GM04504 (cell line): ENCODE measurements around the gene PPID.
"Not testable (repeated sequence)": the region's sequence is repeated elsewhere in the genome, so short reads cannot be mapped to it uniquely, and the experiment has no call there.

Experiments
- DNase-seq: peaks from one replicate; pipeline ENCODE4 v3.0.0-alpha.2; 2012; ENCODE audit warnings: low read depth

PPID gene

DNA sequence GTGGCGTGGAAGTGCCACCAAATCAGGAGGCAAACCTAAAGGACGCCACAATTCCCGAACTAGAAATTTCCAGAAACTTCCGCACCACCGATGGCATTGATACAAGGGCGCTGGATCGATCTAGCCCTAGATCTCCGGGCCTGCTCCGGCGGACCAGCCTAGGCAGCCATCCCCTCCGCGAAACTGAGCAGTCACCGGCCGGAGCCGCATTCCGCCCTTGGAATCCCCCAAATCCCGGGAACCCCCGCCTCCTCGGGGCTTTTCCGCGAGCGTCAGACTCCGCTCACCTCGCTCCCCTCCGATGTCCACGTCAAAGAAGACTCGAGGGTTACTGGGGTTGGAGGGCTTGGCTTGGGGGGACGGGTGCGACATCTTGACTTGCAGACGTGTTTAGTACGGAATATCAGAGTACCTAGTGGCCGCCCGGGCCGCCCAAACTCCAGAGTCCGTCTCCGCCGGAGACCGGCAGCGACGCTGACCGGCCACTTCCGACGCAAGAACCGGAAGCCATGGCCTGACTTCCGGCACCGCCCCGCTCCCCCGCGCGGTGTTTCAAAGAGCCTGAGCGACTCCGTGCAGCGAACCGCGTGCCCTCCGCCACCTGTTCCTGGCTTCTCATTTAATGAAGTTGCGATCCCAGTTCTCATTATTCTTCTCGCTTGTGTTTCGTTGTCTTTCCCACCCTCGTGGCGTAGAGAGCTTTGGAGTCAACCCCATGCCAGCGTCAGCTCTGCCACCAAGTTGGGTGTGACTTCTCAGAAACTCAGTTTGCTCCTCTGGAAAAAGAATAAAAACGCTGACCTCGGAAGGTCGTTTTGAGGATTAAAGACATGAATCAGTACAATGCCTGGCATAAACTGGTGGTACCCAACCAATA, at the start of gene PPID:
TSS of gene PPID (minus strand) at position 480 of the 877 bp plus-strand sequence. CDS start at position 372, 108 bp downstream.
- no peak for DNase-seq

DNA sequence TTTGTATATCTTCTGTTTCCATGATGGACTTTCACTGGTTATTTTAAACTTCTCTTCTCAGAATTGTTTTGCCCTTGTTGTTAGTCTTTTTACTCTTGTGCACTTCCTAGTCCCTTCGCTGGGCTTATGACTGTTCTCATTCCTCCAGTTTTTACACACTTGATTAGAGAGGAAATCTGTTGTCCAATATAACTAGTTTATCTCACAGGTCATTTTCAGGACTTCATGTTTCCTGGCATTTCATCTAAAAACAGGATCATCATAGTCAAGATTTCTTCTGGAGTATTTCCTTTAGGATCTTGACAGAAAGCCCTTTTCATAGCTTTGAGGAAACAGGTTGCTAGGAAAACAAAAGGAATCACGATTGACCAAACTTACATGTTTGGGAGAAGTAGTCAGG, 48.6 kb upstream of the PPID start:
- DNase-seq = no peak

DNA sequence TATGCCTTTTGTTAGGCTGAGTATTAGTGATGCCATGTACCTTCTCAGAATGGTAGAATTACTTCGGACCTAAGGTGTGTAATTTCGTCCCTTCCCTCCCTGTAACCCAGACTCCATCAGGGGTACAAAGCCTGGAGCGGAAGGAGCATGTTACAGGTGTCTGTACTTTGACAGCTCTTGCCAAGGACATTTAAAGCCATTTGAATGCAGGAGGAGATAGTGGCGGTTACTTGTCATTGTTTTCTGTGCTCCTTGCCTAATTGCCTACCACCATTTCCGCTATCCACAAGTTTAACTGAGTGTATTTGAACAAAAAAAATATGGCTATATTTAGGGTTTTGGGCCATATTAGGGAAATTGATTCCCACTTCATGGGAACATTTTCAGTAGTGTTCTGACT, 47.5 kb upstream of the PPID start:
- no peak for DNase-seq

DNA sequence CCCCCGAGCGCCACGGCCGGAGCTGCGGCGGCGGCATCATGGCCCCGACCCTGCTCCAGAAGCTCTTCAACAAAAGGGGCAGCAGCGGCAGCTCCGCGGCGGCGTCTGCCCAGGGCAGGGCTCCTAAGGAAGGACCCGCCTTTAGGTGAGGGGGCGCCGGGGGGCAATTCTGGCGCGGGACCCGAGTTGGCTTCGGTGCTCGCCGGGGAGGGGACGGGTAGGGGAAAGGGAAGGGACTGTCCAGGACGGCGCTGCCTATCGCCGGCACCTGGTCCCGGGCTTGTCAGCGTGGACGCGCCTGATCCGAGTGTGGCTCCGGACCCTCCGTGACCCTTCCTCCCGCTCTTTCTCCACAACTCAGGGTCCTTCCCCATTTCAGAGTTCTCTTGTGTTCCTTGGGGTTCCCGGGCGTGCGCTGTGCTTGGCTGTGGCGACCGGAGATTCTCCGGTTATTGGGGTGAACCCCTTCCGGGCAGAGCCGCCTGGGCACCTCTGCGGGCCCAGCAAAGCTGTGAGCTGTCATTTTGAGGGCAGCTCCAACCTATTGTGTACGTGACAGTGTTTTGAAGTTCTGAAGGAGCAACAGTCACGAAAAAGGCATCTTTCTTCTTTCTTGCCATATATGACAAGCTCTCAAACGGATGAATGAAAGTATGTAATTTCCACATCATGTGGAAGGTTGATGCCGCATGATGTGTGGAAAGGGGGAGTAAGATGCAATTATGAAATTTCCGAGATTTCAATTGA, 46.2 kb upstream of the PPID start:
- no peak for DNase-seq

DNA sequence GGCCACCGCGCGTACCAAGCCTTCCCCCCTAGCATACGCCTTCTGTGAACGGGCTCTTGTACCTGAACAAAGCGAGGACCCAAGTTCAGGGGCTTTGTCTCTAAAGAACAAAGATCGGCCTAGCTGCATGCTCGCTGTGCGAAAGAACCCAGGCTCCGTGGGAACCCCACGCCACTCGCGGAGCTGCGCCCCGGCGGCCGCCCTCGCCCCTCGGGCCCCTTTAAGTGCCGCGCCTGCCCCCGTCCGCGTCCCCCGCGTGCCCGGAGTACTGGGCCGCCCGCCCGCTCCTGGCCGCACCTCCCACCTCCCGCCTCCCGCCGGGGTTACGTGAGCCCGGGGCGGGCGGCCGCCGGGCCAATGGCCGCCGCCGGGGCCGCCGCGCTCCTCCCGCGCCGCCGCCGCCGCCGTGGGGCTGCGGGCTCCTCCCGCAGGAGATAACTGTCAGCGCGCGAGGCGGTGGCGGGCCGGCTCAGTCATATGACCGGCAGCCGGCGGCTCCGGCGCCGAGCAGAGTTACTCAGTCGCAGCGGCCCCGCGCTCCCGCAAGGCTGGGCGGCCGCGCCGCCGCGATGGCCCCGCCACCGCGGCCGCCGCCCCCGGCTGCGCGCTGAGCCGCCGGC, 45.5 kb upstream of the PPID start, which contains the start of gene FNIP2:
TSS of gene FNIP2 (plus strand) at position 472 of the 620 bp plus-strand sequence. CDS start 187 bp downstream, outside the sequence.
- peak; percentile 44 for DNase-seq

DNA sequence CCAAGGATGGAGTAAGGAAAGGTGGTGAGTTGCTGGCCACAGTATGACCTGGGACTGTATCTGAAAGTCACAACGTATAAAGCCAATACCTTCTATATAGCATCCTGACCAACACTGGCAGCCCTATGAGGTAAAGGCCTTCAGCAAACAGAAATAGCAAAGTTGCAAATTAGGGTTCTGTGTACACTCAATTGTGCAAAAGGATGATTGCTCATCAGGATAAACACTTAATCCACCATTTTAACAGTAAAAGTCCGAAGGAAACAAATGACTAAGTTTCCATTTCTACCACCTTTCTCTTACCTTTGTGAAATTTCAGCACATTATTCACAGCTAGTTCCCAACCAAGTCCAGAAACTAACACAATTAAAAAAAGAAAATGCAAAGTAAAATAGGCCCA, 44.3 kb upstream of the PPID start:
- no peak for DNase-seq

DNA sequence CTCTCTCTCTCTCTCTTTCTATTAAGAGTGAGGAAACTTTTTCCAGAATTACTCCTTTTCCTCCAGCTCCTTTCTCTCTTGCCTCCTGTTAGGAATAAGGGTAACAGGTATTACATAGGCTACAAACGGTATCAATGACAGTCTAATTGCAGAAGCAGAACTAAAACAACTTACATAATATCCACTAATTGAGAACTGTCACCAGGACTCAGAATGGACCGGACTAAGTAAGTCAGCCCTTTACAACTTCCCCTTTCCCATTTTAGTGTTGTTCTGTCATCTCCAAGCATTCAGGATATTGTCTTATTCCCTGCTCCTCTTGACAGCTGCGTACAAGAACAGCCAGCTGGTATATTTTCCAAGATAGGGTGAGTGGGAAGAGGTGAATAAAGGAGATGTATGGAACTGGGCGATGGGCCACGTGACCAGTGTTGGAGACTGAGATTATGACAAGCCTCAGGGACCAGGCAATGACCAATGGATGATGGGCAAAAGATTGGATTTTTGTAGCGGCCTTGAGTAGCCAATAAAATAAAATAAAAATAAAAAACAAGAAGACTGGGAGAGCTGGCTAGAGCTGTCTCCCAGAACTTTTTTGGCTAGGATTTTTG, 43.3 kb upstream of the PPID start:
- no peak for DNase-seq

DNA sequence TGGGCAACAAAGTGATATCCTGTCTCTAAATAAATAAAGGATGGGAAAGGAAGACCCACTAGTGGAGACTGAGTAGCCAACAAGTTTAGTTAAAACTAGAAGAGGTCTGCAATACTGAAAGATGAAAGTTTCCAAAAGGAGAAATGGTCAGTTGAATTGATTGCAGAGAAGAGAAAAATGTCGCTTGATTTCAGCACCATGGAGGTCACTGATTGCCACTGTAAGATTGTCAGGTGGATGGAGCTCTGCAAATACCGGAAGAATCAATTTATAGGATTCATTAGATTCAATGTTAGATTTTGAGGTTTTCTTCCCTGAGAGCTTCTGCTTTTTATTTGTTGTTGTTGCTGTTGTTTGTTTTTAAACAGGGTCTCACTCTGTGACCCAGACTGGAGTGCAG, 40.3 kb upstream of the PPID start:
- no peak for DNase-seq

DNA sequence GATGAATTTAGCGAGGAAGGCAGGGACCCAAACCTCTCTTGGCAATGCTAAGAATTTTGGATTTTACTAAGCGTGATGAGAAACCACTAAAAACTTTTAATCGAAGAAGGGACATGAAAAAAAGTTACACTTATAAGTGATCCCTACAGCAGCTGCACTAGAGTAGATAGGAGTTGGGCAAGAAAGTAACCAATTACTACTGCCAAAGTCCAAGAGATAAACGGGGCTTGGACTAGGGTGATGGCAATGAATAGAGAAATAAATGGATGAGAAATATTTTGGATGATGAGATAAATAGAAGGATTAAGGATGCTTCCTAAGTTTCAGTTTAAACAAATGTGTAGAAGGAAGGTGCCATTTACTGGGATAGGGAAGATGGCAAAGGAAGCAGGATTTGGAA, 39.4 kb upstream of the PPID start:
- no peak for DNase-seq

DNA sequence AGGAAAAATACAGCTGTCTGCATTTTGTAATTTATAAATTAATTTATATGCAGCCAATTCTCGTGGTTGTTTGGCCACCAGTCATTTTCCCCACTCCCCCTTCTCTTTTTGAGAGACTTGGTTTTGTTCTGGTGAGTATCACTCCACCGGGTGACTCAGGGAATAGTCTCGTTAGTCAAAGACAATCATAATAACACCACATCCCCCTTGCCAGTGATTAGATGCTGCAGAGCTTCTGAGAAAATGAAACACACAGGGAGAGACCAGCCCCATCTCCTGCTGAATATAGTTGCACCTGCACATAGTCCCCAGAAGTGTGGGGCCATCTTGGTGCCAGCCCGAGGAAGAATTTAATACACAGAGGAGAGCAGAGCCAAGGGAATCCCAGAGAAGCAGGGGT, 37.7 kb upstream of the PPID start:
- no peak for DNase-seq

DNA sequence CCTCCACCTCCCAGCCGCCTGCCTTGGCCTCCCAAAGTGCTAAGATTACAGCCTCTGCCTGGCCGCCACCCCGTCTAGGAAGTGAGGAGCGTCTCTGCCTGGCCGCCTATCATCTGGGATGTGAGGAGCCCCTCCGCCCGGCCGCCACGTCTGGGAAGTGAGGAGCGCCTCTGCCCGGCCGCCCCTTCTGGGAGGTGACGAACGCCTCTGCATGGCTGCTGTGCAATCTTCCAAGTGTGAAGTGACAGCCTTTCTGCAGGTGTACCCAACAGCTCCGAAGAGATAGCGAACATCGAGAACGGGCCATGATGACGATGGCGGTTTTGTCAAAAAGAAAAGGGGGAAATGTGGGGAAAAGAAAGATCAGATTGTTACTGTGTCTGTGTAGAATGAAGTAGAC, 36.3 kb upstream of the PPID start:
- DNase-seq = not testable (repeated sequence)

DNA sequence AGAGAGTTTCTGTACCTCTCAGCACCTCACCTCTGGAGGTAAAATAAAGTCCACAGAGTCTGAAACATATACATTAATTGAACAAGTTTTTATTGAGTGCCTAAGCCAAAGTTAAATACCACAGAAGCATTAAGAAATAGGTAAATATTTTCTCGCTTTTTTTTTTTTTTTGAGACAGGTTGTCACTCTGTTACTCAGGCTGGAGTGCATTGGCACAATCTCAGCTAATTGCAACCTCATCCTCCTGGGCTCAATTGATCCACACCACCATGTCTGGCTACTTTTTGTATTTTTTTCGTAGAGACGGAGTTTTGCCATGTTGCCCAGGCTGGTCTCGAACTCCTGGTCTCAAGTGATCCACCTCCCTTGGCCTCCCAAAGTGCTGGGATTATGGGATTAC, 35.5 kb upstream of the PPID start:
- no peak for DNase-seq

DNA sequence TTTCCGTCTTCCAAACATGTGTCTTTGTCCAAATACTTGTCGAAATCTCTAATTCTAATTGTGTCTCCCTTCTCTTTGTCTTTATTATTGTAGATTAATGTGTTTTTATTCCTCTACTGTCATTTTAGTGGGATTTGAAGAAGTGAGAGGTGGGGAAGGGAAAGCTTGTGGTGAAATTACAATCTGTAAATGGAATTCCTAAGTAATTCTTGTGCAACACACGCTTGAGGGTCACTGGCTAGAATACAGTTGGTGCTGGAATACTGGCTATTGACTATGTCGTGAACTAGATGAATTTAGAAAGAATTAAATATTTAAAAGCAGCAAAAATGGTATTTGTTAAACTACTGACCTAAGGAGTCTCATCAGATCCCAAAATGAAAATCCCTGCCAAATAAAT, 34.9 kb upstream of the PPID start:
- no peak for DNase-seq

DNA sequence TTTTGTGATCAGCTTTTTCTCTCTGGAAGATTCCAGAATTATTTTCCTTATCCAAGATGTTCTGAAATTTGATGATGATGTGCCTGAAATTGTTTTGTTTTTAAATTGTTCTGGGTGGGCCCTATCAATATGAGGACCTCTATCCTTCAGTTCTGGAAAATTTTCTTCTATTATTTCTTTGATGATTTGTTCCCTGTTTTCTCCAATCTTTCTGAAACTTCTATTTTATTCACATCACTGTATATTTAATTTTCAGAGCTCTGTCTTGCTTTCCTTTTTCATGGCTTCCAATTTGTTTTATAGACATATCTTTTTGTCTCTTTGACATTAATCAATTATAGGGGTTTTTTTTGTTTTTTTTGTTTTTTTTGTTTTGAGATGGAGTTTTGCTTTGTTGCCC, 33.4 kb upstream of the PPID start:
- DNase-seq = no peak

DNA sequence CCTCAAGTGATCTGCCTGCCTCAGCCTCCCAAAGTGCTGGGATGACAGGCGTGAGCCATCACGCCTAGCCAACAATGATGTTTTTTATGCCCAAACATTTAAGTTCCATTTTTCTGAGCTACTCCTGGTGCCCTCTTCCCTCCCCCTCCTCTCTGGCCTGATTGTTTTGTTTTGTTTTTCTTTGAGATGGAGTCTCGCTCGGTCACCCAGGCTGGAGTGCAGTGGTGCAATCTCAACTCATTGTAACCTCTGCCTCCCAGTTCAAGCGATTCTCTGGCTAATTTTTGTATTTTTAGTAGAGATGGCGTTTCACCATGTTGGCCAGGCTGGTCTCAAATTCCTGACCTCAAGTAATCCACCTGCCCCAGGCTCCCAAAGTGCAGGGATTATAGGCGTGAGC, 32.6 kb upstream of the PPID start:
- DNase-seq = not testable (repeated sequence)

DNA sequence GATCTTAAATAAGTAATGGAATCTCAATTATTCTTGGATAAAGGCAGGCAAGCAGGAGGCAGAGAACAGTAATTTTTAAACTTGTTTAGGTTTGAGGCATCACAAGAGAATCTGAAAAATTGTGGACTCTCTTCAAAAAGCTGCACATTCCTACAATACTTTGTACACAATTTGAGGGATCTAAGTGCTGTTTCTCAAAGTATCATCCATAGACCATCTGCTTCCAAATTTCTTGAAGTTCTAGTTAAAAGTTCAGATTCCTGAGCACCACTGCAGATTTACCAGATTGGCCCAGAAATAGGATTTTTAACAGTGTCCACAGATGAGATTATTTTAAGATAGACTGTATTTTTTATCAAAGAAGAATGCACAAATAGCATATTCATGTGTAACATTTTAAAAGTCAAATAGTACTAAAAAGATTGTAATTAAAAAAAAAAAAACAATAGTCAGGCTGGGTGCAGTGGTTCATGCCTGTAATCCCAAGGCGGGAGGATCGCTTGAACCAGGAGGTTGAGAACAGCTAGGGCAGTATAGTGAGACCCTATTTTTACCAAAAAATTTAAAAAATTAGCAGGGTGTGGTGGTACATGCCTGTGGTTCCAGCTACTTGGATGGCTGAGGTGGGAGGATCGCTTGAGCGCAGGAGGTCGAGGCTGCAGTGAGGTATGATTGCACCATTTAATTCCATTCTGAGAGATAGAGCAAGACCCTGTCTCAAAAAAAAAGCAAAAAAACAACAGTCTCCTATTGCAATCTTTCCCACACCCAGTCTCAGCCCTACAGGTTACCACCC, 31.4 kb upstream of the PPID start:
- DNase-seq = peak; percentile 52

DNA sequence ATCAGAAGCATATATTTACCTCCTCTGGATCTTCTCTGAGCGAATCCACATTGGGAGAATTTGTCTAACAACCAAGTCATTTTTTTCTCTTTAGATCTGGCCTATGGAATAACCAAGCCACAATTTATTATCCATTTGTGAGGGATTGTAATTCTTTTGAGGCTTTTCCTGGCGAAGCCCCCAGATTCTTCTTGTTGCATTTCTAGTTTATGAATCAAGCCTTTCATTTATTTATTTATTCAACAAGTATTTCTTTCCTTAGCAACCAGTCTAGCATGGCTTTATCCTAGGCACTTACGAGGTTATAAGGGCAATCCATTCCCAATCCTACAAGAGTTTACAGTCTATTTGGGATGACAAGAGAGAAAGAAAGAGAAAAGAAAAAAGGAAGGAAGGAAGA, 27.2 kb upstream of the PPID start:
- DNase-seq = peak; percentile 77

DNA sequence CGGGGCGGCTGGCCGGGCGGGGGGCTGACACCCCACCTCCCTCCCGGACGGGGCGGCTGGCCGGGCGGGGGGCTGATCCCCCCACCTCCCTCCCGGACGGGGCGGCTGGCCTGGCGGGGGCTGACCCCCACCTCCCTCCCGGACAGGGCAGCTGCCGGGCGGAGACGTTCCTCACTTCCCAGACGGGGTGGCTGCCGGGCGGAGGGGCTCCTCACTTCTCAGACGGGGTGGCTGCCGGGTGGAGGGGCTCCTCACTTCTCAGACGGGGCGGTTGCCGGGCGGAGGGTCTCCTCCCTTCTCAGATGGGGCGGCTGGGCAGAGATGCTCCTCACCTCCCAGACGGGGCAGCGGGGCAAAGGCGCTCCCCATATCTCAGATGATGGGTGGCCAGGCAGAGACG, 23.3 kb upstream of the PPID start:
- DNase-seq = not testable (repeated sequence)

DNA sequence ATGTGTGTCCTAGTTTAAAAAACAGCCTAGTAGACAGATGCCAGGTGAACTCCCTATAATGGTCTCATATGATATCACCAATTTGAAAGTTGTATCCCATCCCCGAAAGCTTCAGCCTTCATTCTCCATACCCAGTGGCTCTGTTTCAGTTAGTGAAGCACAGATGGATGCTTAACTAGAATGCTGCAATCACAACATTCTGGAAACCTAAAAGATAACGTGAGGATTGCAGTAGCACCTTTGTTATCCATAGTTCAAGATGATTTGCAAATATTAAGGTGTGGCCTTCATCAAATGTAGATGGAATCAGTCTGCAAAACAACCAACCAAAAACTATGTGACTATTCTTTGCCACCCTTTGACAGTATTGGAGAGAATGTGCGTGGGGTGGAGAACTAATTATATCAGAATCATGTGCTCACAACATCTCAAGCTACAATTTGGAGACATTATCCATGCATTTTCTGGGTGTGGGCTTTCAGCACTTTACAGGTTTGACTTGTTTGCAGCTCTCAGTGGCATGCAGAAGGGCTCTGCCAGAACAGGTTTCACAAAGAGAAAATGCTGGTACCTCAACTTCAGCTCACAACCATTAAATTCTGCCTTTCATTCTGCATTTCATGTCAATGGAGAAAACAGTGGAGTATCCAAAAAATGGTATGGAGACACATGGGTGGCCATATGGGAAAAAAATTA, 18.3 kb upstream of the PPID start:
- DNase-seq = no peak

DNA sequence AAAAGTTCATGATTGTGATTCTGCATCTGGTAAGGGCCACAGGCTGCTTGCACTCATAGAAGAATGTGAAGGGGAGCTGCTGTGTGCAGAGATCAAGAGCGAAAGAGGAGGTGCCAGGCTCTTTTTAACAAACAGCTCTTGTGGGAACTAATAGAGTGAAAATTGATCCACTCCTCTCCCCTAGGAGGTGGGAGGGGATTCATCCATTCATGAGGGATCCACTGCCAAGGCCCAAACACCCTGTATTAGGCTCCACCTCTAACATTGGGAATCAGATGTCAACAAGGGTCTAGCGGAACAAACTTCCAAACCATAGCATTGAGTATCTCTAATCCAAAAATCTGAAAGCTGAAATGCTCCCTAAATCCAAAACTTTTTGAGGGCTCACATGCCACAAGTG, 16.4 kb upstream of the PPID start:
- DNase-seq = no peak

DNA sequence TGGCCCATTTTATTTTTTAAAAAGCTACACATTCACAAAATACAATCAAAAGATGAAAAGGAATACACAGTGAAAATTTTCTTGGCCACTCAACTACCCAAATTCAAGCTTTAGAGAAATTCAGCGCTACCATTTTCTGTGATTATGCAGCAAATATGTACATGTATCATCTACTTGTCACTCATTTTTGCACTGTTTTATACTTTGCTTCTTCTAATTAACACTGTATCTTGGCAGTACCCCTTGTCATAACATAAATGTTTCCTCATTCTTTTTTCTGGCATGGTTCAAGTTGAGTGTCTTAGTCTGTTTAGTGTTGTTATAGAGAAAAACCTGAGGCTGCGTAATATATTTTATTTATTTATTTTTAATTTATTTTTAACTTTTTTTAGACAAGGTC, 15.7 kb upstream of the PPID start:
- no peak for DNase-seq
